GM19025 (cell line): Measurements from ENCODE around the gene BLOC1S3.
"Not testable (repeated sequence)": the region's sequence is repeated elsewhere in the genome, so short reads cannot be mapped to it uniquely, and the experiment has no call there.

ENCODE experiments used
- ATAC-seq: cut with Tn5 transposase; IDR thresholded peaks from one replicate; pipeline ENCODE4 v1.9.1; 2021; ENCODE audit warnings: mild to moderate bottlenecking, low read depth, moderate library complexity; ENCODE audit not compliant: unreplicated experiment

BLOC1S3 gene

DNA sequence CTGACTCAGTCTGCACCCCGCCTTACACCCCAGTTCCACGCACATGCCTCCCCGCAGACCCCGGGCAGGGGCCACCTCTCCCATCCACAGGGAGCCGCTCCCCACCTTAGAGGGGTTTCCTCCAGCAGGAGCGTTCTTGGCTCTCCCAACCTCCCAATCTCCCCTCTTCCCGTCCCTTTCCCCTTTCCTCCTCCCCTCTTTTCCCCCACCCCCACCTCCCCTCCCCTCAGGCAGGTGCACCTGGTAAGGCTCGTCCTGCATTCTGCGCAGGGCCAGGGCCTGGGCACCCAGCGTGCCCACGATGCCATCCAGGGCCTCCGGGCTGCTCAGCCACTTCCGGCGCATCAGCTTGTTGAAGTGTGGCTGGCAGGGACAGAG lies 39.4 kb downstream of the BLOC1S3 start:
- no peak for ATAC-seq

GRCh38 chr19:45218426-45218825 lies 39.8 kb downstream of the BLOC1S3 start:
- ATAC-seq: no peak

GRCh38 chr19:45218911-45219743 lies 40.5 kb downstream of the BLOC1S3 start:
- no peak for ATAC-seq

GRCh38 chr19:45222724-45223123 lies 44.1 kb downstream of the BLOC1S3 start:
- no peak for ATAC-seq

- ATAC-seq: no peak
Measured at GRCh38 chr19:45223879-45224278, 45.3 kb downstream of the BLOC1S3 start.

DNA sequence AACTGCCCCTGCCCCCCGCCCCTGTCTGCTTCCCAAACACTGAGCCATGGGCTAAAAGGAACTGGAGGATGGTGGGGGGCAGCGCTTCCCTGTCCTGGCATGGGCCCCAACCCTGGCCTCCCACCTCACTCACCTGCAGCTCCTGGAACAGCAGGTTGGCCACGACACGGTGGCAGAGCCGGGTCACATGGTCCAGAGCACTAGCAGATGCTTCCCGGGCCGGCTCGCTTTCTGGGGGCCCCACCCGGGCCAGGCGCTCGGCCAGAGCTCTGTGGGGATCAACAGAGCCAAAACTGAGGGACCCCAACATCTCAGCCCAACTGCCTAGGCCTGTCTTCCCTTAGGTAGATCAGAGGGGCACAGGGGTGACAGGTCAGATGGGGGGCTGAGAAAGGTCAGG lies 46.1 kb downstream of the BLOC1S3 start:
- no peak for ATAC-seq

DNA sequence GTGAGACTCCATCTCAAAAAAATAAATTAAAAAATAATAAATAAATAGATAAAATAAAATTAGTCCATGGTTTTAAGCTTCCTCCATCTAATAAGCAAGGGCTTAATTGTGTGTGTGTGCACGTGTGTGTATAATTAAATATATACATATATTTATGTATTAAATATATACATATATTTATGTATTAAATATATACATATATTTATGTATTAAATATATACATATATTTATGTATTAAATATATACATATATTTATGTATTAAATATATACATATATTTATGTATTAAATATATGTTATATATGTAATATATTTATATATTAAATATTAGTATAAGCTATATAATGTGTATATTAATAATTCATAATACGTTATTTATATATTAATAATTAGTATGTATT lies 50.5 kb downstream of the BLOC1S3 start:
- ATAC-seq: not testable (repeated sequence)
